NCI-H748 (cell line): ENCODE data around the gene PFN2.
"Not testable (repeated sequence)": the region's sequence is repeated elsewhere in the genome, so short reads cannot be mapped to it uniquely, and the experiment has no call there.

Experiments
- DNase-seq: peaks from one replicate; lab custom pipeline; 2025; ENCODE audit not compliant: unreplicated experiment; lab: John Stamatoyannopoulos, UW

The PFN2 gene, protein sequence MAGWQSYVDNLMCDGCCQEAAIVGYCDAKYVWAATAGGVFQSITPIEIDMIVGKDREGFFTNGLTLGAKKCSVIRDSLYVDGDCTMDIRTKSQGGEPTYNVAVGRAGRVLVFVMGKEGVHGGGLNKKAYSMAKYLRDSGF

GRCh38 chr3:149970716-149971402 lies at the start of gene PFN2:
TSS of gene PFN2 (minus strand) at chr3:149970895. CDS start at chr3:149970856, 39 bp downstream.
- peak; percentile 92 for DNase-seq

- no peak for DNase-seq
Measured at GRCh38 chr3:150015901-150016300, 45.2 kb upstream of the PFN2 start.

DNA sequence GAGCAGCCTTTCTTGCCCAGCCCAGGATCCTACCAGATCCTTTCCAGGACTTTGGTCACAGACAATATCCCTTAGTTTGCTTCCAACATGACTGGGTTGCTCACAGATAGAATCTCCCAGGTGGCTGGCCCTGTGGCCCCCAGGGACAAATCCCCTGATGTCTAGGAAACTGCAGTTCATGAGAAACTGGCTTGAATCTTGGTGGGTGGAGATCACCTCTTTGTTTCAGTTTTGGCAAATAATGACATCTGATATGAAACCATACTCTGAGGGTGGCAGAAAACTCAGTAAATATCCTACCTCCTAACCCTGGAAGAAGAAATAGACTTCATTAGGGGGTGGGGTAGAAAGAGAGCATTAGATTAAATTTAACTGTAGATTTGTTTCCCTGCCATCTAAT lies 44.1 kb upstream of the PFN2 start:
- DNase-seq = no peak

GRCh38 chr3:150013801-150014200 lies 43.1 kb upstream of the PFN2 start:
- no peak for DNase-seq

DNA sequence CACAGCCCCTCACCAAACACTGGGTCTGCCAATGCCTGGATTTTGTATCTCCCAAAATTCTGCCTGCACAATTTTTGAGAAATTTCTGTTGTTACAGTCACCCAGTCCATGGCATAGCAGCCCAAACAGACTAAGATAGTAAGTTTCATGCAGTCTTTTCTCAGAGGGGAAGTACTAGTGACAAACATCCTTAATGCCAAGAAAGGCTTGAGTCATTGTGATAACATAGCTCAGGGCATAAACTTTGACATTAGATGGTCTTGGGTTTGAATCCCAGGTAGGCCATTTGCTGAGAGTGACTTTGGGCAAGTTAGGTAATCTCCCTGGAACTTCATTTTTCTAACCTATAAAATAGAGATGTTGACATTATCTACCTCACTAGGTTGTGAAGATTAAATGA lies 36.1 kb upstream of the PFN2 start:
- no peak for DNase-seq

GRCh38 chr3:150005243-150006112 lies 34.8 kb upstream of the PFN2 start:
- DNase-seq = no peak

DNA sequence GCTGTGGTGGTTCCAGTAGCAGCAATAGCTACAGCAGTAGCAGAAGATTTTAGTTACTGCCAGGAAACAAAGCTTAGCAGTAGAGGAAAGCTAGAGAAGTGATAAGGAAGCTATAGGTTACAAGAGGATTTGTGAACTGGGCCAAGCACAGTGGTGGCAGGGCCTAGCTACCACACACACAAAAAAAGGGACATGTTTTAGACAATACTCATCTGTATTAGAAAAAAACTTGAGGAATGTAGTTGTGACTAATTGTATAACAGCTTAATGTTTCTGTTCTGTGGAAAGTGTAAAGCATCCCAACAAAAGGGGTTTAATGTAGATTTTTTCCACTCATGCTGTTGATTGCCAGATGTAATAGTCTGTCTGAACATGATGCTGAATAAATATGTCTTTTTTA lies 29.9 kb upstream of the PFN2 start:
- no peak for DNase-seq

DNA sequence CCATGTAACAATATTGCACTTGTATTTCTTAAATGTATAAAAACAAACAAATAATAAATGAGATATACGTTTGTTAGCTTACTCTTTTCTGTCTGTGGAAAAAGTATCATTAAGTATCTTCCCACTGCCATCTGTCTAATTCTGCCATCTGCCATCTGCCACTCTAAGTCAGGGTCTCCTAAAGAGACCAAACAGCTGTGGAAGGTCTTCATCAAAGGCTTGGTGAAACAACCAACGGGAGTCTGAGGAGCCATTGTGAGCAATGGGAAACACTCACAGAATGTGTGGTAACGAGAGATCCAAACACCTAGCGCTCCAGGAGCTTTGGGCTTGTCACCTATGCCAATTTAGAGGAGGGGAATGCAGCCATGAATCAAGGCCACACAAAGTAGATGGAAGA lies 28.7 kb upstream of the PFN2 start:
- DNase-seq = no peak

GRCh38 chr3:149998946-149999345 lies 28.3 kb upstream of the PFN2 start:
- no peak for DNase-seq

DNA sequence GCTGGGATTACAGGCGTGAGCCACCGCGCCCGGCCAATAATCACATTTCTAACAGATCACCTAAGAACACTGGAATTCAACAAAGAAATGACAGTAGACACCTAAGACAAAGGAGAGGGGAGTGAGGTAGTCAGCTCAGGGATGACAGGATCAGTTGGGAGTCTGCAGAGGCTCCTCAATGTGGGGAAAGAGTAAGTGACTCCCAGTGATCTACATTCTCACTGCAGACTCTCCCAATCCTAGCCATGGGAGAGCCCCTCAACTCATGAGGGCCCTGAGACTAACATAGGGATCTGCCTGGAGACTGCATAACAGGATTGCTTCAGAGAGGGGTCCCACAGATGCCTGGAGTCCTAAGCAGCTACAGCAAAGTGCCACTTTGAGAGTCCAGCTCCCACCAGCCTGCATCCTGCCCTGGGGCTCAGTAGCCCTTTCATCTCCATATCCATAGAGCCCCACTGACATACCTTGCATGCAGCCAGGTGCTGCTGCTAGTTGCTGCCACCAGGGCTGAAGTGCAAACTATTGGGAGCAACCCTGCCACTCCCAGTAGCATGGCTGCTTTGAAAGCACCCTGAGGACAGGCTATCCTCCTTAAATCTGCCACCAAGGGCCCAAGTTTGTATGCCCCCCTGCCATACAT lies 21.8 kb upstream of the PFN2 start:
- DNase-seq = no peak

DNA sequence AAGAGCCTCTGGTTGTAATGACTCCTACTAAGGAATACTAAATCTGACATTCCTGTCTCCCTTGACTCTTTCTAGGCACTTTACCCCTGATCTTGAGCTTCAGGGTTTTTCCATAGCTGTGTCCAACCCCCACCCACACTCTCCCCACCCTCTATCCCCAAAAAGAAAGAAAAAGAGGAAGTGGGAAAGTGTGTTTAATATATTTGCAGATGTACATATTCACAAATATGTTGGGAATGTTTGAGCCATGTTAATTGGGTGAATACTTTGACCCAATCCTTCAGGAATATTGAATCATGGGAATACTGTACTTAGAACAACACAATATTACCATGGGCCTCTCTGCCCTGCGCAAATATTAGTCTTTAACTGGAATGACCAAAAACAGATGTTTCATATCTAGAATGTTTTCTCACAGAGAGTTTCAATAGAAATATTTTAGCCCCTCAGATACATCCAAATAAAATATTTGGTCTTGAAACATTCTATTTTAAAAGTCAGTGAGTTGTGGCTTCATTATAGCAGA lies 19.8 kb upstream of the PFN2 start:
- DNase-seq = no peak

DNA sequence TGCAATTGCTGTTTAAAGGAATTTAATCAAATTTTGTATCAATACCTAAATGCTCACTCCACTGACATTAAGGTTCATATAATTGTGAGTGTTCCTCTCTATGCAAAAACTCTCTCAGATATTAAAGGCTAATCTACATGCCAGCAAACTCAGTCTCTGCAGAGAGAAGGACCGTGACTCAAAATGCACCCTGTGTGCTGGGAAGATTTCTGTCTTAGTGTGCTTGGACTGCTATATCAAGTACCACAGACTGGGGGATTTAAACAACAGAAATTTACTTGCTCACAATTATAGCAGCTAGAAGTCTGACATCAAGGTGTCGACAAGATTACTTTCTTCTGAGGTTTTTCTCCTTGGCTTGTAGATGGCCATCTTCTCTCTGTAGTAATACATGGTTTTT lies 18.6 kb upstream of the PFN2 start:
- DNase-seq = no peak

GRCh38 chr3:149983628-149984027 lies 12.9 kb upstream of the PFN2 start:
- DNase-seq = no peak

DNA sequence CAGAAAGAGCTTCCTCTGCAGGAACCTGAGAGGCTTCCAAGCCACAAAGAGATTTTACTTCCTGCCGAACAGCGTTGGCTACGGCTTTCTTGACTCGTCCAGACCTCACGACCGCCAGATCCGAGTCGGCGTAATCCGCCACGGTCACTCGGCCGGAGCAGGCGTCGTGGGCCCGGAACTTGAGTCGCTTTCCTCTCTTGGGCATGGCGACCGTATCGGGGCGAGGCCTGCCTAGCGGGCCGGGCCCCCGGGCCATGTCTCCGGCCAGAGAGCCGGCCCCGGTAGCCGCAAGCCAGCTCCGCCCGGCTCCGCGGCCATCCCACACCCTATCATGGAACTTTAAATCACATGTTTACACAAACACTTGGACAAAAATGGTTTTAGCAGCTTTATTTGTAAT lies 12.4 kb upstream of the PFN2 start:
- DNase-seq = not testable (repeated sequence)

GRCh38 chr3:149981979-149982378 lies 11.3 kb upstream of the PFN2 start:
- DNase-seq = not testable (repeated sequence)

DNA sequence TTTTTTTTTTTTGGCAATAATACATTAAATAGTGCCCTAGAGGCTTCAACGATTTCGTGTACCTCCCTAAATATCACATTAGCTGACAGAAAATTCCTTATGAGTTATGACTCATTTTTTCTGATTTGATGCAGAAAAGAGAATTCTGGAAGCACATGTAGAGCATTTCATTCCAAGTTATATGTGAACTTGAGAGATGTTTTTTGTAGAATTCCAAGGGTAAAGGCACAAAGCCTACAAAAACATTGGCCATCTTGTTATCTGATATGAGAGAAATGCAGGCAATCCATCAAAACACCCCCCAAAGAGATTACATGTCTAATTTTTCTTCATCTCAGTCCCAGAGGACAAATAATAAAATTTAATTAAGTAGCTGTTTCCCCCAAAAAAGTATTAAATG lies 6.7 kb upstream of the PFN2 start:
- DNase-seq = no peak

GRCh38 chr3:149975919-149976318 lies 5.2 kb upstream of the PFN2 start:
- peak; percentile 5 for DNase-seq

- DNase-seq = peak; percentile 92
Measured at GRCh38 chr3:149971403-149972075, 844 bp upstream of the PFN2 start.

- peak; percentile 85 for DNase-seq
Measured at GRCh38 chr3:149969940-149970715, 567 bp downstream of the PFN2 start.
